OCI-LY1 (cell line): ENCODE results near the gene TMEM178B.

Source experiments
- H2AFZ ChIP-seq: fragments of 200-600 bp; sonication (generic), shearing (Covaris generic); 2 replicates; pipeline ENCODE4 v1.6.0; 2014; ENCODE audit warnings: antibody characterized with exemption, mild to moderate bottlenecking, low read length
- H3F3A ChIP-seq: fragments of 200-600 bp; sonication (generic), shearing (Covaris generic); 2 replicates; pipeline ENCODE4 v1.6.0; 2014; ENCODE audit warnings: mild to moderate bottlenecking, antibody characterized with exemption, low read length, moderate library complexity; ENCODE audit not compliant: insufficient read depth
- H3K27ac ChIP-seq: fragments of 200-600 bp; sonication (generic); 2 replicates; pipeline ENCODE4 v1.5.1; 2014; ENCODE audit warnings: low read length, mixed run types, mild to moderate bottlenecking, low read depth; ENCODE audit not compliant: poor library complexity, severe bottlenecking
- H3K27me3 ChIP-seq: fragments of 200-600 bp; sonication (generic); 2 replicates; pipeline ENCODE4 v1.6.0; 2014; ENCODE audit warnings: antibody characterized with exemption, mild to moderate bottlenecking, low read length, moderate library complexity; ENCODE audit not compliant: insufficient read depth
- H3K36me3 ChIP-seq: fragments of 200-600 bp; sonication (generic); 2 replicates; pipeline ENCODE4 v1.6.1; 2014; ENCODE audit warnings: mild to moderate bottlenecking, antibody characterized with exemption, low read length, moderate library complexity, mixed read lengths; ENCODE audit not compliant: insufficient read depth
- H3K4me1 ChIP-seq: fragments of 200-600 bp; sonication (generic); 2 replicates; pipeline ENCODE4 v1.5.1; 2014; ENCODE audit warnings: mild to moderate bottlenecking, low read length, moderate library complexity; ENCODE audit not compliant: insufficient read depth, severe bottlenecking
- H3K4me2 ChIP-seq: fragments of 200-600 bp; sonication (generic), shearing (Covaris generic); 2 replicates; pipeline ENCODE4 v1.6.1; 2014; ENCODE audit warnings: low read length
- H3K4me3 ChIP-seq: fragments of 200-600 bp; sonication (generic); 2 replicates; pipeline ENCODE4 v1.5.1; 2014; ENCODE audit warnings: low read length, low read depth, mild to moderate bottlenecking, mixed read lengths; ENCODE audit not compliant: poor library complexity, severe bottlenecking
- H3K79me2 ChIP-seq: fragments of 200-600 bp; shearing (Covaris generic); 2 replicates; pipeline ENCODE4 v1.6.1; 2016; ENCODE audit warnings: mixed run types, low read length, mixed read lengths; ENCODE audit not compliant: insufficient read depth
- H3K9ac ChIP-seq: fragments of 200-600 bp; sonication (generic), shearing (Covaris generic); 2 replicates; pipeline ENCODE4 v1.6.1; 2014; ENCODE audit warnings: mild to moderate bottlenecking, low read length, mixed read lengths
- H3K9me2 ChIP-seq: fragments of 200-600 bp; sonication (generic), shearing (Covaris generic); 2 replicates; pipeline ENCODE4 v1.6.1; 2014; ENCODE audit warnings: low read depth, mild to moderate bottlenecking, low read length, mixed read lengths
- H3K9me3 ChIP-seq: fragments of 200-600 bp; shearing (Covaris generic); 2 replicates; pipeline ENCODE4 v1.6.1; 2014; ENCODE audit warnings: low read length, mixed read lengths
- H4K20me1 ChIP-seq: fragments of 200-600 bp; sonication (generic), shearing (Covaris generic); 2 replicates; pipeline ENCODE4 v1.6.0; 2016; ENCODE audit warnings: mild to moderate bottlenecking, low read length; ENCODE audit not compliant: insufficient read depth
- EZH2 ChIP-seq: fragments of 200-600 bp; sonication (generic), shearing (Covaris generic); IDR thresholded peaks from 2 replicates; pipeline ENCODE4 v1.8.0; 2017; ENCODE audit warnings: borderline replicate concordance, mixed run types, mild to moderate bottlenecking, antibody characterized with exemption, low read length, moderate library complexity, mixed read lengths
- TF ChIP-seq, protein P1 (sequence below): fragments of 200-600 bp; sonication (generic), shearing (Covaris generic); IDR thresholded peaks from 2 replicates; pipeline ENCODE4 v1.5.1; 2017; ENCODE audit warnings: mild to moderate bottlenecking, antibody characterized with exemption, low read length, moderate library complexity, mixed read lengths

TMEM178B gene

DNA sequence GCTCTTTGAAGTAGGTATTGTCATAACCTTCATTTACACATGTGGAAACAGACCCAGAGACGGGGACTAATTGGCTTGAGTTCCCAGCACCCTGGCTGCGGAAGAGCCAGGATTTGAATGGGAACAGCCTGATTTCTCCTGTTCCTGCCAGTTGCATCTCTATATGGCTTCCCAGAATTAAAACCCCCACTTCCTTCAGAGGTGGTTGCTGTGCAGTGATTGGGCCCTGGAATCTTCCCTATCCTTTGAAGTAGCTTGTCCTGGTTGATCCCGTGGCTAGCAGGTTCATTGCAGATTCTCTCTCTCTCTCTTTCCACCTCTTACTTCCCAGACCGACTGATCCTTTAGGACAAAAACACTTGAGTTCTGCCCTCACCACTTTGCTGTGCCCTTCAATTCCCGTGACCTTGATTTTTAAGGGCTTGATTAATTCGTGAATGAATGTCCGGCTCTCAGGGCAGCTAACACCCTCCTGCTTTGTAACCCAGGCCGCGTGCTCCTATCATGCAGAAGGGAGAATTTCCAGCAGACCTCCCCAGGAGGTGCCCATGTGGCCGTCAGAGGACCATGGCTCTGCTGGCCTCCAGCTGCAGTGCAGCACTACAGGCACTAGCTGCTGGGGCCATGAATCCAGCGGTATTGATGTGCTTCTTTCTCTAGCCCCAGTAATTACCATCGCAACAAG lies 356.7 kb downstream of the TMEM178B start:
- no peak overlapping the region for H3K4me2 ChIP-seq
- H3K9ac ChIP-seq = no peak overlapping the region
- no peaks in the 10 kb centered on the region for H3K36me3 ChIP-seq
- peaks cover 6% of the 10 kb centered on the region for H3K9me3 ChIP-seq
- no peak overlapping the region for H3K4me3 ChIP-seq
- H2AFZ ChIP-seq = no peak overlapping the region
- no peak overlapping the region for H3K27ac ChIP-seq
- H4K20me1 ChIP-seq = no peaks in the 10 kb centered on the region
- H3K27me3 ChIP-seq = 0 out of 2 replicates have a peak, but pooled peaks cover 3% of the 10 kb centered on the region
- H3K79me2 ChIP-seq = no peaks in the 10 kb centered on the region
- TF ChIP-seq, protein P1, sequence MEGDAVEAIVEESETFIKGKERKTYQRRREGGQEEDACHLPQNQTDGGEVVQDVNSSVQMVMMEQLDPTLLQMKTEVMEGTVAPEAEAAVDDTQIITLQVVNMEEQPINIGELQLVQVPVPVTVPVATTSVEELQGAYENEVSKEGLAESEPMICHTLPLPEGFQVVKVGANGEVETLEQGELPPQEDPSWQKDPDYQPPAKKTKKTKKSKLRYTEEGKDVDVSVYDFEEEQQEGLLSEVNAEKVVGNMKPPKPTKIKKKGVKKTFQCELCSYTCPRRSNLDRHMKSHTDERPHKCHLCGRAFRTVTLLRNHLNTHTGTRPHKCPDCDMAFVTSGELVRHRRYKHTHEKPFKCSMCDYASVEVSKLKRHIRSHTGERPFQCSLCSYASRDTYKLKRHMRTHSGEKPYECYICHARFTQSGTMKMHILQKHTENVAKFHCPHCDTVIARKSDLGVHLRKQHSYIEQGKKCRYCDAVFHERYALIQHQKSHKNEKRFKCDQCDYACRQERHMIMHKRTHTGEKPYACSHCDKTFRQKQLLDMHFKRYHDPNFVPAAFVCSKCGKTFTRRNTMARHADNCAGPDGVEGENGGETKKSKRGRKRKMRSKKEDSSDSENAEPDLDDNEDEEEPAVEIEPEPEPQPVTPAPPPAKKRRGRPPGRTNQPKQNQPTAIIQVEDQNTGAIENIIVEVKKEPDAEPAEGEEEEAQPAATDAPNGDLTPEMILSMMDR = no peak
- no peak for TF ChIP-seq EZH2
- H3K9me2 ChIP-seq = no peaks in the 10 kb centered on the region
- H3F3A ChIP-seq = no peaks in the 10 kb centered on the region
- no peaks in the 10 kb centered on the region for H3K4me1 ChIP-seq

DNA sequence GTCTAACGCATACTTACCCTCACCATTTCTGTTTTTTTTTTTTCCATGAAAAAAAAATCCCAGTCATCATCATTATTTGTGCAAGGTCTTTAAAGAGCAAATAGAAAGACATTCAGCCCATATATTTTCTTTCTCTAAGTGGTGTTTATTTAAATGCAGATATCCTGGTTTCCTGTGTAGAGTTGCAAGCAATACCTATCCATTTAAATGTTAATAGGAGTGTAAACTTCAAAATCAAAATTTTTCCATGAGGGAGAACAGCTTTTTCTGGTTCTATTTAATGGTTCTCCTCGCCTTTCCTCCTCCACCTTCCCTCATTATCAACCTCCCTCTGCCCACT lies 357.2 kb downstream of the TMEM178B start:
- no peaks in the 10 kb centered on the region for H3K4me1 ChIP-seq
- H3K4me2 ChIP-seq = no peak overlapping the region
- H3K27ac ChIP-seq = no peak overlapping the region

DNA sequence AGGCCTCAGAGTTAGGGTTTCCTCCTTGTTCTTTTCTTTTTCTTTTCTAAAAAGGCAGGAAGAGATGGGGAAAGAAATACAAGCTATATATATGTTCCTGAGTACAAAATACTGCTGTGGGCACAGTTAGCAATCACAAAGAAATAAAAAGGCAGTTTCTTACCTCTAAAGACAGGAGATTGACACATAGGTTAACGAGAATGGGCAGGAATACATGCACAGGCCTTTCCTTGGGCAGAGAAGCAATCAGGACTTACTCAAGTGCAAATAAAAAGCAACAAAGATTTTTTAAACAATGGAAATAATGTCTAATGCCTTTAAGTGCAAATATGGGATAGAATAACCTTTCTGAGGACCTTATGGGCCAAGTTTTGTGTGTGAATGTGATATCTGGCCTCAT lies 357.8 kb downstream of the TMEM178B start:
- H3K27ac ChIP-seq = no peak overlapping the region
- no peak overlapping the region for H3K4me2 ChIP-seq

More for the DNA sequence above, 357.2 kb downstream of the TMEM178B start:
- no peak overlapping the region for H3K9ac ChIP-seq
- H4K20me1 ChIP-seq = no peaks in the 10 kb centered on the region
- no peaks in the 10 kb centered on the region for H3K36me3 ChIP-seq
- H3K27me3 ChIP-seq = 0 out of 2 replicates have a peak, but pooled peaks cover 3% of the 10 kb centered on the region
- no peak overlapping the region for H2AFZ ChIP-seq
- TF ChIP-seq EZH2 = no peak
- TF ChIP-seq, protein P1 = no peak
- no peaks in the 10 kb centered on the region for H3F3A ChIP-seq
- H3K79me2 ChIP-seq = no peaks in the 10 kb centered on the region
- no peaks in the 10 kb centered on the region for H3K9me2 ChIP-seq
- no peak overlapping the region for H3K4me3 ChIP-seq
- peaks cover 6% of the 10 kb centered on the region for H3K9me3 ChIP-seq

More for the DNA sequence above, 357.8 kb downstream of the TMEM178B start:
- no peaks in the 10 kb centered on the region for H4K20me1 ChIP-seq
- no peaks in the 10 kb centered on the region for H3K4me1 ChIP-seq
- TF ChIP-seq EZH2 = no peak
- TF ChIP-seq, protein P1 = no peak
- no peak overlapping the region for H3K9ac ChIP-seq
- peaks cover 6% of the 10 kb centered on the region for H3K9me3 ChIP-seq
- no peaks in the 10 kb centered on the region for H3K79me2 ChIP-seq
- H3K27me3 ChIP-seq = 0 out of 2 replicates have a peak, but pooled peaks cover 3% of the 10 kb centered on the region
- no peaks in the 10 kb centered on the region for H3K9me2 ChIP-seq
- no peaks in the 10 kb centered on the region for H3F3A ChIP-seq
- H3K4me3 ChIP-seq = no peak overlapping the region
- H3K36me3 ChIP-seq = no peaks in the 10 kb centered on the region
- no peak overlapping the region for H2AFZ ChIP-seq
